ENCODE results near the gene UCHL1. TPM values are rescaled to one million over a fixed set of nuclear protein-coding genes. Genes with fewer than 3 reads are reported as not detected.

The UCHL1 gene
- total and polyA plus RNA-seq, 2 of the 13 experiments (the other 11 are each of a cell fraction or from before 2014, with no cell fraction given): not detected

GRCh38 chr4:41214825-41215146 lies 41.9 kb upstream of the UCHL1 start:
- Histone ChIP-seq H3K27ac (ENCODE audit: extremely low read length, insufficient read depth, low read length) (no peak overlapping the region), H3K36me3 (replicated peaks in 1 of 2; ENCODE audit: control insufficient read depth in 1 of 2, insufficient read depth in 2 of 2, low read length in 2 of 2) (no peaks in the 10 kb centered on the region), H3K9me3 (ENCODE audit: low read length) (no peaks in the 10 kb centered on the region), H4K20me1 (ENCODE audit: insufficient read depth, low read length) (no peaks in the 10 kb centered on the region), H2AFZ (ENCODE audit: low read length) (peak overlapping the region; percentile 75), H3K79me2 (ENCODE audit: insufficient read depth, low read length) (peaks cover 32% of the 10 kb centered on the region), H3K4me2 (ENCODE audit: low read depth, low read length) (peak overlapping the region; percentile 88), H3K4me1 (ENCODE audit: insufficient read depth, low read length) (peaks cover 39% of the 10 kb centered on the region), H3K9ac (ENCODE audit: insufficient read depth, low read depth, low read length) (peak overlapping the region; percentile 79; the same call in 1 of the 2 replicates), H3K27me3 (ENCODE audit: control insufficient read depth in 1 of 2, insufficient read depth in 2 of 2, low read length in 2 of 2) (peaks cover 0 to 5% of the 10 kb centered on the region in 2 experiments; a peak in 3 of 5 replicates), H3K4me3 (replicated peaks in 1 of 3; ENCODE audit: insufficient read depth in 1 of 3, low read depth in 2 of 3, low read length in 3 of 3) (peak overlapping the region; percentile 69 to 93 (median 88))
- FAIRE-seq: no peak
- no peak for DNase-seq (ENCODE audit: low spot score)
- 0% methylated on average over 5 of the region's 8 CpGs for WGBS (ENCODE audit: low lambda C conversion rate)
- ChIA-PET CTCF (ENCODE audit: low intra/inter-chr PET ratio, low total read pairs) (interaction anchor here (1.7 to 3.6 kb wide), 4 partner anchors 38 to 287 kb away, joined by 4 to 26 read pairs (median 18); no protein-coding TSS in a partner anchor), POLR2A (interaction anchor here (0.8 to 3.5 kb wide), 8 partner anchors 15 to 237 kb away, joined by 3 to 40 read pairs (median 3); no protein-coding TSS in a partner anchor)
- intact Hi-C loops (cut with micrococcal nuclease; ENCODE audit: unreplicated experiment): loop anchor here (1.0 to 5.0 kb wide), 6 partner anchors 37 to 287 kb away; no protein-coding TSS in a partner anchor
- in situ Hi-C loops (cut with HindIII; ENCODE audit: extremely low pct_ligation_motif_present, low pct_unique_long_range_greater_than_20kb): loop anchor here (5.0 to 10.0 kb wide), 3 partner anchors 90 to 292 kb away; no protein-coding TSS in a partner anchor
- BruUV-seq (replicated peaks): no TSS peak
- peak; percentile 19 for ATAC-seq
- TF ChIP-seq ERF (CRISPR knock-in tag; IDR thresholded peaks at IDR 0.05) (no peak), TSC22D2 (CRISPR knock-in tag; IDR thresholded peaks at IDR 0.05; ENCODE audit: borderline replicate concordance) (no peak), HNF1B (CRISPR knock-in tag; IDR thresholded peaks at IDR 0.05) (peak; percentile 22; the same call in 1 of the 2 replicates), KLF12 (CRISPR knock-in tag; IDR thresholded peaks at IDR 0.05; ENCODE audit: borderline replicate concordance) (0 out of 2 replicates have a peak, but pooled peaks have one; percentile 7), NFKB2 (CRISPR knock-in tag; IDR thresholded peaks at IDR 0.05; ENCODE audit: borderline replicate concordance) (peak; percentile 3; the same call in 1 of the 2 replicates), YEATS2 (CRISPR knock-in tag; IDR thresholded peaks at IDR 0.05; ENCODE audit: borderline replicate concordance) (peak; percentile 12; the same call in 1 of the 2 replicates), ARHGAP35 (CRISPR knock-in tag; IDR thresholded peaks at IDR 0.05; ENCODE audit: borderline replicate concordance) (no peak), ZNF672 (CRISPR knock-in tag; IDR thresholded peaks at IDR 0.05) (no peak), ZMAT3 (CRISPR knock-in tag; conservative IDR thresholded peaks at IDR 0.05) (0 out of 2 replicates have a peak, but pooled peaks have one; percentile 11), GABPA (IDR thresholded peaks at IDR 0.05; ENCODE audit: low read depth, low read length) (no peak), GABPA (CRISPR knock-in tag; IDR thresholded peaks at IDR 0.05; ENCODE audit: low read depth) (peak; percentile 11; the same call in 1 of the 2 replicates), RXRB (CRISPR knock-in tag; IDR thresholded peaks at IDR 0.05; ENCODE audit: borderline replicate concordance) (no peak), ZNF501 (CRISPR knock-in tag; IDR thresholded peaks at IDR 0.05) (peak; percentile 2; the same call in 1 of the 2 replicates), SOX13 (IDR thresholded peaks at IDR 0.05) (no peak), SOX13 (CRISPR knock-in tag; conservative IDR thresholded peaks at IDR 0.05 in 1 of 2, IDR thresholded peaks at IDR 0.05 in 1 of 2) (no peak), CREB1 (IDR thresholded peaks at IDR 0.05) (no peak), CREB1 (CRISPR knock-in tag; IDR thresholded peaks at IDR 0.05) (peak; percentile 21; the same call in 1 of the 2 replicates), ZNF232 (CRISPR knock-in tag; IDR thresholded peaks at IDR 0.05; ENCODE audit: borderline replicate concordance) (0 out of 2 replicates have a peak, but pooled peaks have one; percentile 36), KDM5A (IDR thresholded peaks at IDR 0.05; ENCODE audit: borderline replicate concordance, low read length) (0 out of 2 replicates have a peak, but pooled peaks have one; percentile 5)
- TF ChIP-seq, protein P1, sequence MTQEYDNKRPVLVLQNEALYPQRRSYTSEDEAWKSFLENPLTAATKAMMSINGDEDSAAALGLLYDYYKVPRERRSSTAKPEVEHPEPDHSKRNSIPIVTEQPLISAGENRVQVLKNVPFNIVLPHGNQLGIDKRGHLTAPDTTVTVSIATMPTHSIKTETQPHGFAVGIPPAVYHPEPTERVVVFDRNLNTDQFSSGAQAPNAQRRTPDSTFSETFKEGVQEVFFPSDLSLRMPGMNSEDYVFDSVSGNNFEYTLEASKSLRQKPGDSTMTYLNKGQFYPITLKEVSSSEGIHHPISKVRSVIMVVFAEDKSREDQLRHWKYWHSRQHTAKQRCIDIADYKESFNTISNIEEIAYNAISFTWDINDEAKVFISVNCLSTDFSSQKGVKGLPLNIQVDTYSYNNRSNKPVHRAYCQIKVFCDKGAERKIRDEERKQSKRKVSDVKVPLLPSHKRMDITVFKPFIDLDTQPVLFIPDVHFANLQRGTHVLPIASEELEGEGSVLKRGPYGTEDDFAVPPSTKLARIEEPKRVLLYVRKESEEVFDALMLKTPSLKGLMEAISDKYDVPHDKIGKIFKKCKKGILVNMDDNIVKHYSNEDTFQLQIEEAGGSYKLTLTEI (CRISPR knock-in tag; conservative IDR thresholded peaks at IDR 0.05): no peak
